ENCODE results near the gene SLC25A21.
"Not testable (repeated sequence)": the region's sequence is repeated elsewhere in the genome, so short reads cannot be mapped to it uniquely, and the experiment has no call there.

DNA sequence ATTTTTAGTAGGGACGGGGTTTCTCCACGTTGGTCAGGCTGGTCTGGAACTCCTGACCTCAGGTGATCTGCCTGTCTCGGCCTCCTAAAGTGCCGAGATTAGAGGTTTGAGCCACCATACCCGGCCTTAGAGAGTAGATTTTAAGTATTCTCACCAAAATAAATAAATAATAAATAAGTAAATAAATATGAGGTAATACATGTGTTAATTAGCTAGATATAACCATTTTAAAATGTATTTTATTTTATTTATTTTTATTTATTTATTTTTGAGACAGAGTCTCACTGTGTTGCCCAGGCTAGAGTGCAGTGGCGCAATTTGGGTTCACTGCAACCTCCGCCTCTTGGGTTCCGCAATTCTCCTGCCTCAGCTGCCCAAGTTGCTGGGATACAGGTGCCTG is 12.1 kb upstream of the SLC25A21 start:
- not testable (repeated sequence) for TF ChIP-seq POLR2A, CTCF, POLR2AphosphoS5 (IDR thresholded peaks at IDR 0.05)
